Gastrocnemius medialis (tissue), 4 donors: Measurements from ENCODE around the gene SNX30.

ENCODE experiments used
- POLR2A ChIP-seq, 2 donors: fragments of 450-650 bp; IDR thresholded peaks; one replicate each; pipeline ENCODE4 v1.6.1; 2017; ENCODE audit warnings: antibody characterized with exemption in 2 of 2, mild to moderate bottlenecking in 2 of 2, moderate library complexity in 2 of 2
- TF ChIP-seq, protein P1 (sequence below), 5 experiments: fragments of 450-650 bp in 3 of 5; fragments of 200-600 bp in 2 of 5; sonication (generic) in 2 of 5; IDR thresholded peaks in 4 of 5; conservative IDR thresholded peaks in 1 of 5; 1 replicate in 4 of 5; 2 replicates in 1 of 5; pipeline ENCODE4 v1.5.1; 2016 to 2019; ENCODE audit warnings: antibody characterized with exemption in 5 of 5, mild to moderate bottlenecking in 3 of 5, moderate library complexity in 3 of 5

DNA sequence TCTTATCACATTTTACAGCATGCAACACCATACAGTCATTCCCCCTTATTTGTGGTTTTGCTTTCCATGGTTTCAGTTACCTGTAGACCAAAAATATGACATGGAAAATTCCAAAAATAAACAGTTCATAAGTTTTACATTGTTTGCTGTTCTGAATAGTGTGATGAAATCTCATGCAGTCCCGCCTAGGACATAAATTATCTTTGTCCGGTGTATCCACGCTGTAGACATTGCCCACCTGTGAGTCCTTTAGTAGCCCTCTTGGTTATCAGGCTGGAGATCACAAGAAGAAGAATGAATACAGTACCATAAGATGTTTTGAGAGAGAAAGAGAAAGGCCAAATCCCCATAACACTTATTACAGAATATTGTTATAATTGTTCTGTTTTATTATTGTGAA lies 72.1 kb downstream of the SNX30 start:
- TF ChIP-seq, protein P1, sequence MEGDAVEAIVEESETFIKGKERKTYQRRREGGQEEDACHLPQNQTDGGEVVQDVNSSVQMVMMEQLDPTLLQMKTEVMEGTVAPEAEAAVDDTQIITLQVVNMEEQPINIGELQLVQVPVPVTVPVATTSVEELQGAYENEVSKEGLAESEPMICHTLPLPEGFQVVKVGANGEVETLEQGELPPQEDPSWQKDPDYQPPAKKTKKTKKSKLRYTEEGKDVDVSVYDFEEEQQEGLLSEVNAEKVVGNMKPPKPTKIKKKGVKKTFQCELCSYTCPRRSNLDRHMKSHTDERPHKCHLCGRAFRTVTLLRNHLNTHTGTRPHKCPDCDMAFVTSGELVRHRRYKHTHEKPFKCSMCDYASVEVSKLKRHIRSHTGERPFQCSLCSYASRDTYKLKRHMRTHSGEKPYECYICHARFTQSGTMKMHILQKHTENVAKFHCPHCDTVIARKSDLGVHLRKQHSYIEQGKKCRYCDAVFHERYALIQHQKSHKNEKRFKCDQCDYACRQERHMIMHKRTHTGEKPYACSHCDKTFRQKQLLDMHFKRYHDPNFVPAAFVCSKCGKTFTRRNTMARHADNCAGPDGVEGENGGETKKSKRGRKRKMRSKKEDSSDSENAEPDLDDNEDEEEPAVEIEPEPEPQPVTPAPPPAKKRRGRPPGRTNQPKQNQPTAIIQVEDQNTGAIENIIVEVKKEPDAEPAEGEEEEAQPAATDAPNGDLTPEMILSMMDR (IDR thresholded peaks at IDR 0.05 in 4 of 5, conservative IDR thresholded peaks at IDR 0.05 in 1 of 5): no peak
- TF ChIP-seq POLR2A (IDR thresholded peaks at IDR 0.05): no peak
